GM21515 (cell line): Measurements from ENCODE around the gene REC8.
A peak's percentile ranks its signal among the peaks of the same experiment; 100 is the strongest.
"Not testable (repeated sequence)": the region's sequence is repeated elsewhere in the genome, so short reads cannot be mapped to it uniquely, and the experiment has no call there.

ENCODE experiments used
- ATAC-seq: cut with Tn5 transposase; IDR thresholded peaks from one replicate; pipeline ENCODE4 v1.9.1; 2021; ENCODE audit not compliant: unreplicated experiment

The REC8 gene

GRCh38 chr14:24183014-24183481 is 11.2 kb downstream of the REC8 start:
- no peak for ATAC-seq

GRCh38 chr14:24184104-24184970 is 12.5 kb downstream of the REC8 start:
- ATAC-seq, result no peak

GRCh38 chr14:24185026-24185425 is 13.1 kb downstream of the REC8 start:
- no peak for ATAC-seq

GRCh38 chr14:24185741-24186140 is 13.9 kb downstream of the REC8 start:
- no peak for ATAC-seq

- no peak for ATAC-seq
Observed at GRCh38 chr14:24186831-24187538, 15.1 kb downstream of the REC8 start.

- no peak for ATAC-seq
Observed at GRCh38 chr14:24187539-24187915, 15.6 kb downstream of the REC8 start.

GRCh38 chr14:24188251-24189058 is 16.6 kb downstream of the REC8 start, which contains the start of gene IPO4:
Gene IPO4, minus strand, starts transcription at chr14:24188816. Its CDS starts 29 bp downstream, at chr14:24188787.
- ATAC-seq, result peak; percentile 87

GRCh38 chr14:24189059-24189375 is 17.1 kb downstream of the REC8 start:
- no peak for ATAC-seq

GRCh38 chr14:24189460-24189859 is 17.6 kb downstream of the REC8 start:
- ATAC-seq, result no peak

GRCh38 chr14:24190416-24190815 is 18.5 kb downstream of the REC8 start:
- no peak for ATAC-seq

GRCh38 chr14:24192933-24193332 is 21.1 kb downstream of the REC8 start:
- ATAC-seq, result no peak

- no peak for ATAC-seq
Observed at GRCh38 chr14:24194186-24194872, 22.4 kb downstream of the REC8 start.

- ATAC-seq, result no peak
Observed at GRCh38 chr14:24194873-24195185, 22.9 kb downstream of the REC8 start.

GRCh38 chr14:24195186-24196070 is 23.5 kb downstream of the REC8 start, which contains the start of gene TM9SF1:
Gene TM9SF1, minus strand, starts transcription at chr14:24195441. Its CDS starts 422 bp downstream, at chr14:24195019.
- ATAC-seq, result peak; percentile 78

- peak; percentile 21 for ATAC-seq
Observed at GRCh38 chr14:24196071-24197055, 24.5 kb downstream of the REC8 start.

- no peak for ATAC-seq
Observed at GRCh38 chr14:24197056-24197450, 25.2 kb downstream of the REC8 start.

GRCh38 chr14:24198814-24199524 is 27.1 kb downstream of the REC8 start:
- no peak for ATAC-seq

GRCh38 chr14:24202538-24202937 is 30.7 kb downstream of the REC8 start:
- not testable (repeated sequence) for ATAC-seq
